HG03432 (cell line): ENCODE data around the gene ACTR6.
"Not testable (repeated sequence)": the region's sequence is repeated elsewhere in the genome, so short reads cannot be mapped to it uniquely, and the experiment has no call there.

ENCODE experiments used
- ATAC-seq: cut with Tn5 transposase; IDR thresholded peaks from one replicate; pipeline ENCODE4 v1.9.1; 2021; ENCODE audit warnings: mild to moderate bottlenecking, moderate library complexity; ENCODE audit not compliant: unreplicated experiment

Gene ACTR6

GRCh38 chr12:100184549-100185145 is 16.0 kb upstream of the ACTR6 start:
- ATAC-seq = no peak

- ATAC-seq = peak; percentile 89
These were observed 15.2 kb upstream of the ACTR6 start for GRCh38 chr12:100185361-100185894.

- ATAC-seq = no peak
These were observed 14.5 kb upstream of the ACTR6 start for GRCh38 chr12:100186071-100186470.

GRCh38 chr12:100187068-100187467 is 13.5 kb upstream of the ACTR6 start:
- ATAC-seq = no peak

GRCh38 chr12:100187857-100188519 is 12.6 kb upstream of the ACTR6 start:
- no peak for ATAC-seq

GRCh38 chr12:100188888-100189635 is 11.6 kb upstream of the ACTR6 start:
- ATAC-seq = not testable (repeated sequence)

- ATAC-seq = no peak
These were observed 10.8 kb upstream of the ACTR6 start for GRCh38 chr12:100189636-100190394.

- ATAC-seq = no peak
These were observed 7.5 kb upstream of the ACTR6 start for GRCh38 chr12:100193085-100193484.

- ATAC-seq = no peak
These were observed 3.1 kb upstream of the ACTR6 start for GRCh38 chr12:100197486-100197885.

GRCh38 chr12:100199023-100199346 is 1.6 kb upstream of the ACTR6 start:
- ATAC-seq = no peak

- peak; percentile 85 for ATAC-seq
These were observed 1.1 kb upstream of the ACTR6 start for GRCh38 chr12:100199347-100200149.

- ATAC-seq = no peak
These were observed 1.2 kb downstream of the ACTR6 start for GRCh38 chr12:100201604-100202423.

GRCh38 chr12:100207311-100207710 is 6.7 kb downstream of the ACTR6 start:
- no peak for ATAC-seq

- no peak for ATAC-seq
These were observed 8.2 kb downstream of the ACTR6 start for GRCh38 chr12:100208834-100209233.

- ATAC-seq = no peak
These were observed 11.1 kb downstream of the ACTR6 start for GRCh38 chr12:100211698-100212097.

- no peak for ATAC-seq
These were observed 12.6 kb downstream of the ACTR6 start for GRCh38 chr12:100213016-100213891.

- ATAC-seq = no peak
These were observed 13.9 kb downstream of the ACTR6 start for GRCh38 chr12:100214518-100214917.

GRCh38 chr12:100215209-100215608 is 14.6 kb downstream of the ACTR6 start:
- no peak for ATAC-seq

GRCh38 chr12:100216337-100216736 is 15.7 kb downstream of the ACTR6 start:
- ATAC-seq = no peak
